Activated T-cell treated with anti-CD3 and anti-CD28 coated beads, Interleukin-2, amount 50 U/mL, for 72 hours (primary cell): Measurements from ENCODE around the gene LDLRAP1. TPM values are rescaled to one million over a fixed set of nuclear protein-coding genes. Genes with fewer than 3 reads are reported as not detected.
A peak's percentile ranks its signal among the peaks of the same experiment; 100 is the strongest.

ENCODE experiments used
- ATAC-seq, 2 donors: fragments of 150-1000 bp; cut with Tn5 transposase; replicated peaks in 1 of 2; 2 replicates each; pipeline ENCODE4 v1.10.0; 2021; ENCODE audit warnings: moderate library complexity in 2 of 2, mild to moderate bottlenecking in 1 of 2
- DNase-seq, 2 donors: peaks; one replicate each; pipeline ENCODE4 v3.0.0; 2021 to 2022; ENCODE audit warnings: mixed read lengths in 1 of 2
- H3K27ac Mint-ChIP-seq: one replicate; pipeline ENCODE4 v1.8.0; 2022; ENCODE audit warnings: mild to moderate bottlenecking, moderate library complexity, mixed read lengths
- H3K27me3 Mint-ChIP-seq: one replicate; pipeline ENCODE4 v1.8.0; 2022; ENCODE audit warnings: low read depth, mixed read lengths
- H3K36me3 Mint-ChIP-seq, 2 donors: one replicate each; pipeline ENCODE4 v1.8.0; 2022; ENCODE audit warnings: mixed read lengths in 2 of 2, mild to moderate bottlenecking in 1 of 2; ENCODE audit not compliant: insufficient read depth in 2 of 2
- H3K4me1 Mint-ChIP-seq: one replicate; pipeline ENCODE4 v1.8.0; 2022; ENCODE audit warnings: low read depth, mixed read lengths
- H3K4me3 Mint-ChIP-seq, 2 donors: one replicate each; pipeline ENCODE4 v1.8.0; 2022; ENCODE audit warnings: mild to moderate bottlenecking in 2 of 2, mixed read lengths in 2 of 2, moderate library complexity in 2 of 2
- H3K9me3 Mint-ChIP-seq, 2 donors: one replicate each; pipeline ENCODE4 v1.8.0; 2022; ENCODE audit warnings: mixed read lengths in 2 of 2
- total RNA-seq, 2 donors: library from RNA; stranded (reverse); gene quantifications; one replicate each; pipeline ENCODE4 v1.2.3, GENCODE V29; 2022

Gene LDLRAP1
- total RNA-seq, 2 donors from 2014 or later: 13.5 to 14.7 TPM

DNA sequence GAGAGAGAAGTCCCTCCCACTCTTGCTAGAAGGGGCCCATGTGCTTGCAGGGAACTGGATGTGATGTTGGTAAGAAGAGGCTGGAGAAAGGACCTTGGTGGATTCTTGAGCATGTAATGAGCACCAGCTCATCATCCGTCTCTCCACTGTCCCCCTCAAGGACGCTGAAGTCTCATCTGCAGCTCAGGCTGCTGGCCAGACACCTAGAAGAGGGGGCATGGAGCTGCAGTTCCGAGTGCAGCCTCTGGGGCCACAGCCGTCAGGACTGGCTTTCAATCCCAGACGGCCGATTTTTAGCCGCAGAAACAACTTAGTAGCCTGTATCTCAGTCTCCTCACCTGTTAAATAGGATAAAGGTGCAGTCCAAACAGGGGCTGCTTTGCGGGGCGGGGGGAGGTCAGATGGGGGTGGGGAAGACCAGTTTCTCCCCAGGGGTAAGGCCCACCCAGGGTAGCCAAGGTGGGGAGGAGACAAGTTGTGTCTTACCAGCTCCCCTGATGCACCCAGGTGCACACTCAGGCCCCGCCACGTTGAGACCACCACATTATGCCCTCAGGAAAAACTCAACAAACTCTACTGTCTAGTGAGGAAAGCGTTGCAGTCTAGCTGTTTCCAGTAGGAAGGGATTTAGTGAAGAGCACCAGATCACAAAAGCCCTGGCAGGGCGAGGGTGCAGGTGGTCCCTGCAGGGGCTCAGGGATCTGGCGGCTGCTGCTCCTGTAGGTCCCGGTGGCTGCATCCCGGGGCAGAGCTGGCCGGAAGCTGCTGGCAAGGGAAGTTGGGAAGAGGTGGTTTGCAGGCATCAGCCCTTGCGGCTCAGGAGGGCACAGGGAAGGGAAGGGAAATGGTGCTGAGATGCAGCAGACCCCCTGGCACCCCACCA, 29.5 kb downstream of the LDLRAP1 start:
- Mint-ChIP-seq H3K4me1 (peaks cover 25% of the 10 kb centered on the region), H3K9me3 (no peaks in the 10 kb centered on the region), H3K4me3 (no peak overlapping the region), H3K36me3 (no peaks in the 10 kb centered on the region), H3K27ac (no peak overlapping the region), H3K27me3 (no peaks in the 10 kb centered on the region)
- ATAC-seq: peak; percentile 48 to 63
- peak; percentile 52 to 60 for DNase-seq

DNA sequence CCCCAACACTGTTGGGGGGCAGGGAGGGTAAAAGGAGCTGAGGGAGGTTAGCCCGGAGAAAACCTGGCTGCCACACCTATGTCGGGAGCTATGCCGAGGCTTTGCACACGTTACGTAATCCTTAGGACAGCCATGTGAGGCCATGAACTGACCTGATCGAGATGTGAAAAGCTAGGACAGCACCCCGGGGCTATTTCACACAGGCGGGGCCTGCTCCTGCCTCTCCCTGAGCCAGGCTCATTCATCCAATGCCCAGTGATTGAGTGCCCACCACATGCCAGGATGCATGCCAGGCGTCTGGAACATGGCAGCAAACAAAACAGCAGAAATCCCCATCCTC, 30.2 kb downstream of the LDLRAP1 start:
- no peak overlapping the region for H3K4me3 Mint-ChIP-seq
- no peak for ATAC-seq
- H3K27me3 Mint-ChIP-seq: no peaks in the 10 kb centered on the region
- H3K36me3 Mint-ChIP-seq: no peaks in the 10 kb centered on the region
- H3K4me1 Mint-ChIP-seq: peaks cover 19% of the 10 kb centered on the region
- DNase-seq: no peak
- H3K27ac Mint-ChIP-seq: no peak overlapping the region
- no peaks in the 10 kb centered on the region for H3K9me3 Mint-ChIP-seq

- Mint-ChIP-seq H3K4me1 (peaks cover 15% of the 10 kb centered on the region), H3K27me3 (no peaks in the 10 kb centered on the region), H3K4me3 (no peak overlapping the region), H3K36me3 (no peaks in the 10 kb centered on the region), H3K9me3 (no peaks in the 10 kb centered on the region), H3K27ac (no peak overlapping the region)
- DNase-seq: no peak
- ATAC-seq: no peak
These were observed 30.6 kb downstream of the LDLRAP1 start for GRCh38 chr1:25573961-25574360.

DNA sequence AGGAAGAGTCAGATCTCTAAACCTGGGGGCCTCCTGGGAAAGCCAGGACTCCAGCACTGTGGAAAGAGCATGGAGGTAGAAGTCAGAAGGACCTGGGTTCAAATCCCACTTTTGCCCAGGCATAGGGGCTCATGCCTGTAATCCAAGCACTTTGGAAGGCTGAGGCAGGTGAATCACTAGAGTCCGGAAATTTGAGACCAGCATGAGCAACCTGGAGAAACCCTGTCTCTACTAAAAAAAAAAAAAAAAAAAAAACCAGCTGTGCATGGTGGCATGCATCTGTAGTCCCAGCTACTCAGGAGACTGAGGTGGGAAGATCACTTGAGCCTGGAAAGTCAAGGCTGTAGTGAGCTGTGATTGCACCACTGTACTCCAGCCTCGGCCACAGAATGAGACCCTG, 31.8 kb downstream of the LDLRAP1 start:
- DNase-seq (no peak), ATAC-seq (no peak)
- Mint-ChIP-seq H3K4me3 (no peak overlapping the region), H3K9me3 (no peaks in the 10 kb centered on the region), H3K4me1 (peaks cover 13% of the 10 kb centered on the region), H3K27ac (no peak overlapping the region), H3K27me3 (no peaks in the 10 kb centered on the region), H3K36me3 (no peaks in the 10 kb centered on the region)

GRCh38 chr1:25576459-25577133, 33.2 kb downstream of the LDLRAP1 start:
- no peak overlapping the region for H3K4me3 Mint-ChIP-seq
- DNase-seq (no peak), ATAC-seq (no peak)
- H3K4me1 Mint-ChIP-seq: peaks cover 13% of the 10 kb centered on the region
- H3K27me3 Mint-ChIP-seq: no peaks in the 10 kb centered on the region
- no peaks in the 10 kb centered on the region for H3K36me3 Mint-ChIP-seq
- H3K9me3 Mint-ChIP-seq: no peaks in the 10 kb centered on the region
- H3K27ac Mint-ChIP-seq: no peak overlapping the region

- Mint-ChIP-seq H3K4me1 (peaks cover 10% of the 10 kb centered on the region), H3K27ac (no peak overlapping the region), H3K4me3 (no peak overlapping the region), H3K27me3 (no peaks in the 10 kb centered on the region), H3K9me3 (no peaks in the 10 kb centered on the region), H3K36me3 (no peaks in the 10 kb centered on the region)
- ATAC-seq (no peak), DNase-seq (no peak)
These were observed 33.9 kb downstream of the LDLRAP1 start for GRCh38 chr1:25577134-25577920.

GRCh38 chr1:25579292-25580252, 36.2 kb downstream of the LDLRAP1 start:
- Mint-ChIP-seq H3K4me1 (no peaks in the 10 kb centered on the region), H3K36me3 (no peaks in the 10 kb centered on the region), H3K9me3 (no peaks in the 10 kb centered on the region), H3K27me3 (no peaks in the 10 kb centered on the region), H3K27ac (no peak overlapping the region), H3K4me3 (no peak overlapping the region)
- DNase-seq (no peak), ATAC-seq (no peak)

GRCh38 chr1:25580927-25581326, 37.5 kb downstream of the LDLRAP1 start:
- ATAC-seq (no peak), DNase-seq (no peak)
- Mint-ChIP-seq H3K27me3 (no peaks in the 10 kb centered on the region), H3K4me3 (no peak overlapping the region), H3K36me3 (no peaks in the 10 kb centered on the region), H3K27ac (no peak overlapping the region), H3K9me3 (no peaks in the 10 kb centered on the region), H3K4me1 (no peaks in the 10 kb centered on the region)

DNA sequence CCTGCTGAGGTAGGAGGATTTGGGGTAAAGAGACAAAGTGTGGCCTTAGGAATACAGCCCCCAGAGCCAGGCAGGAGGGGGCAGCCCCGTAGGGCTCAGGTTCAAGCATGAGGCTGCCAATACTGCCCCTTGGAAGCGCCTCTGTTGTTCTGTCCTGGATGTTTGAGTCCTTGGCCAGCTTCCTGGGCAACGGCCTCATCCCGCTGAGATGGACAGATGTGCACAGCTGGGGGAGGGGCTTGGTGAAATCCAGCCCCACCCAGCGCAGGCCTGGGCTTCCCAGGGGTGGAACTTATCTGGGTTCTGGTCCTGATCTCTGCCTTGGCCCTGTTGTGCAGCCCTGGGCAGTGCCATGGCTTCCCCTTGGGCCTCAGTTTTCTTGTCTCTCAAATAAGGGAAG, 38.4 kb downstream of the LDLRAP1 start:
- ATAC-seq (no peak), DNase-seq (no peak)
- Mint-ChIP-seq H3K36me3 (no peaks in the 10 kb centered on the region), H3K4me1 (no peaks in the 10 kb centered on the region), H3K9me3 (no peaks in the 10 kb centered on the region), H3K27ac (no peak overlapping the region), H3K4me3 (no peak overlapping the region), H3K27me3 (no peaks in the 10 kb centered on the region)

DNA sequence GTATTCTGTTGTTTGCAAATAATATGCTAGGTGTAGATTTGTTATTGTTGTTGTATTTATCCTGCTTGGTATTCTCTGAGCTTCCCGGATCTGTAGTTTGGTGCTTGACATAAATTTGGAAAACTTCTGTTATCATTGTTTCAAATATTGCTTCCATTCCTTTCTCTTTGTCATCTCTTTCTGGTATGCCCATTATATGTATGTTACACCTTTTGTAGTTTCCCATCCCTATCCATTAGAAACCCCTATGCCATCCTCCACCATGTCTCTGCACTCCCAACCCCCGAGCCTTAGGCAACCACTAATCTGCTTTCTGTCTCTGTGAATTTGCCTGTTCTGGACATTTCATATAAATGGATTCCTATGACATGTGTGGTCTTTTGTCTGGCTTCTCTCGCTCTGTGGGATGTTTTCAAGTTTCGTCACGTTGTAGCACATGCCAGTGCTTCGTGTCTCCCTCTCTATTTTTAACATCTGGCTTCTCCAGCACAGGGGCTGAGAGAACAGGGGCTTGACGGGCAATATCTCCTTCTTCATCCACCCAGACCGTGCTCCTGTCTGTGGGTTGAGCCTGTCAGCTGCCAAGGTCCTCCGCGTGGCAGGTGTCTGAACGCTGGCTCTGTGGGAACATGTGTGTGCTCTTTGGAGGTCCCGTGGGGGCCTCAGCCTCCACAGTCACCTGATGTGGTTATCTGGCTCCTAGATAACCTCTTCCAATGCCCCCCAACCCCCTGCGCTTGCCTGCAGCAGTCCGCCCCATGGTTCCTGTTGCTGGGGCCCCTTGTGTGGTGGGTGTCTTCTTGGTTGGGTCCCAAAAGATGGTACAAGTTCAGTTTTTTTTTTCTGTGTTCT, 40.3 kb downstream of the LDLRAP1 start:
- H3K4me1 Mint-ChIP-seq: peaks cover 6% of the 10 kb centered on the region
- H3K27me3 Mint-ChIP-seq: no peaks in the 10 kb centered on the region
- no peaks in the 10 kb centered on the region for H3K36me3 Mint-ChIP-seq
- ATAC-seq: no peak
- no peak overlapping the region for H3K4me3 Mint-ChIP-seq
- DNase-seq: no peak
- no peaks in the 10 kb centered on the region for H3K9me3 Mint-ChIP-seq
- H3K27ac Mint-ChIP-seq: no peak overlapping the region

DNA sequence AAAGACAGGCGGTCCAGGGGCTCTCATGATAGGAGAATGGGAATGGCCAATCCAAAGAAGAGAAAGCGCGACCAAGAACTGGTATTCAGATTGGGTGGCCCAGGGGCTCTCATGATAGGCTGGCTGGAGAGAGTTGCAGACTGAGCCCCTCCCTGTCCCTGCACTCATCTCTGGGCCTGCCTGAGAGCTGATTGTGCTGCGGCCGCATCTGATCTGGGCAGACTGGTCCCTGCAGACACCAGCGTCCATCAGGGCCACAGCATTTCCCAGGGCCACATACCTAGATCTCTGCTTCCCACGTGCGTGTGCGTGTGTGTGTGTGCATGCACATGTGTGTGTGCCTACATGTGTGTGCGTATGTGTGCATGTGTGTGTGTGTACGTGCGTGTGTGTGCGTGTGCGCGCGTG, 42.8 kb downstream of the LDLRAP1 start:
- Mint-ChIP-seq H3K27ac (no peak overlapping the region), H3K4me3 (no peak overlapping the region), H3K4me1 (peaks cover 6% of the 10 kb centered on the region), H3K9me3 (no peaks in the 10 kb centered on the region), H3K36me3 (no peaks in the 10 kb centered on the region), H3K27me3 (no peaks in the 10 kb centered on the region)
- DNase-seq: no peak
- no peak for ATAC-seq

DNA sequence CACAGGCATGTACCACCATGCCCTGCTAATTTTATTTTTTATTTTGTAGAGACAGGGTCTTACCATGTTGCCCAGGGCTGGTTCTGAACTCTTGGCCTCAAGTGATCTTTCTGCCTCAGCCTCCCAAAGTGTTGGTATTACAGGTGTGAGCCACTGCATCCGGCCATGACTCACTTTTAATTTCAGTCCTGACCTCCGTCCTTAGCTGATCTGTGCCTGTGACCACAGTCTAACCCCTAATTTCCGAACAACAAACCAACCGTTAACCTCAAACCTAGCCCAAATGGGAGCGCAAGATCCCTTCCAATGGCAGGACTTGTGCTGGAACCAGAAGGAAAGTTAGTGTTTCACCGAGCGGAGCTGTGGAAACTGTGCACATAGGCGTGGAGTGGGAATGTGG, 43.9 kb downstream of the LDLRAP1 start:
- H3K4me3 Mint-ChIP-seq: no peak overlapping the region
- DNase-seq: no peak
- H3K36me3 Mint-ChIP-seq: no peaks in the 10 kb centered on the region
- no peak overlapping the region for H3K27ac Mint-ChIP-seq
- peak in 1 of 2 donors; percentile 21 for ATAC-seq
- no peaks in the 10 kb centered on the region for H3K27me3 Mint-ChIP-seq
- no peaks in the 10 kb centered on the region for H3K9me3 Mint-ChIP-seq
- H3K4me1 Mint-ChIP-seq: peaks cover 6% of the 10 kb centered on the region
